ENCODE results near the gene CHRNG.
A peak's percentile ranks its signal among the peaks of the same experiment; 100 is the strongest.

CHRNG gene

DNA sequence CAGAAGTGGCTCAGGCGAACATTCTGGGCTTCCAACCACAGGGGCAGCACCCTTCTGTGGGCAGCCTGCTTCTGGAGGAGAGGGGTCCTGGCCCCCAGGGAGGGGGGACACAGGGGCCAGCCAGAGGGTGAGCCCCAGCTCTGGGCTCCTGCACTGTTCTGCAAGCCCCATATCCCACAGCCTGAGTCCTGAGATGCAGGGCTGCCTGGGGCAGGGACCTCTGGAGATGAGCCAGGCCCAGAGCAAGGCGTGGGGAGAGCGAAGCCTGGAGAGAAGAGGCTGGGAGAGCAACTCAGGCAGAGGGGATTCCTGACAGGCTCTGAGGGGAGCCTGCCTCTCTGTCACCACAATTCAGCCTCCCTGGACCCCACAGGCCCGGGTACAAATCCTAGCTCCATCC, 32.8 kb upstream of the CHRNG start:
- no peak for DNase-seq

DNA sequence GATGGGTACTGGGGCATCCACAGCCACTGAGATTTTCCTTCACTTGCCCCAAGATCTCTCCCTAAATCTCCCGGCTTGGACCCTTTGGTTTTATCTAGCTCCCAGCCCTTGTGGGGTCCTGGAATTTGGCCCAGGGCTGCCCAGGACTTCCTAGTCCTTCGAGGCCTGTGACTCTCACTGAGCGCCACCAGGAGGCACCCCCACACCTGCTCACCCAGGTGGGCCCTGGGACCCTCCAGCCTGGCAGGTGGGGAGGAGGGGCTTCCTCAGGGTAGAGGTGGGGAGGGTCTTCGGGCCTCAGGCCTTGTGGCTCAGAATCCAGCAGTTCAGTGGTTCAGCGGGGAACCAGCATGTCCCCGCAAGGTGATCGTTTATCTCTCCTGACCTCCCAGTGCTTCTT, 31.2 kb upstream of the CHRNG start:
- DNase-seq = no peak

DNA sequence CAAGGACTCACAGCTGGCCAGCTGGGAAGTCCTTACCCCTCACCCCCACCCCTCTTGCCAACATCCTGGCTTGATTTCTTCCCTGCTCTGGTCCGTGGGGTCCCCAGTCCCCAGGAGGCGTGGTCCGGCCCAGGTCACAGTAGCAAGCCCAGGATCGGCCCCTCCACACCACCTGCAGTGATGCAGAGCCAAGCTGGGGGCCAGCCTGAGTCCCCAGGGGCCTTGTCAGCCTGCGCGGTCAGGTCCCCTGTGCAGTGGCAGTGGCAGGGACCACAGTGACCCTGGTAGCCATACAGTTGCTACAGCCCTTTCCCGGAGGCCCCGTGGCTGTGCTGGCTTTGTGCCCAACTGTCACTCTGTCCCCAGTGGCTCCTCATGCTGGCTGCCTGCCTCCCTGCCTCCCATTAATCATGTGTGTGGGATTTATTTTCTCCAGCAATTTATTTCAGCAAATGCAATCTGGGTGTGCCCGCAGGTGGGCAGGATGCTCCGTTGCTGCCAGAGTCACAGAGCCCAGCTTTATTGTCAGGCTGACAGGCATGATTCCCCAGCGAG, 28.1 kb upstream of the CHRNG start:
- no peak for DNase-seq

DNA sequence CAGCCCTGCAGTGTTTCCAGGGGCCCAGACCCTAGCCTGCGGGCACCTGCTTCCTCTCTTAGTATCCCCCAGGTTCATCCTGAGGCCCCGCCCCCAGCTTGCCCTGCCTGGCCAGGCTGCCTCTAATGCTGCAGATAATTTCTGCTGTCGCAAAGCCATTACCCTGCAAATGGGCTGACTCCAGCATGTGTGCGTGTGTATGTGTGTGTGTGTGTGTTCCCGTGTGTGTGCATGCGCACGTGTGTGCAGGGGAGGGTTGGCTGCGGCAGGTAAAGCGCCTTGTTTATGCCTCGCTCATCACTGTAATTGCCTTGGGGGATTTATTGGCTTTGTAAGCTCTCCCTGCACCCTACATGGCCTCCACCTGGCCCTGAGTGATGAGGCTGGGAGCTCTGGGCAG, 26.9 kb upstream of the CHRNG start:
- DNase-seq = no peak

DNA sequence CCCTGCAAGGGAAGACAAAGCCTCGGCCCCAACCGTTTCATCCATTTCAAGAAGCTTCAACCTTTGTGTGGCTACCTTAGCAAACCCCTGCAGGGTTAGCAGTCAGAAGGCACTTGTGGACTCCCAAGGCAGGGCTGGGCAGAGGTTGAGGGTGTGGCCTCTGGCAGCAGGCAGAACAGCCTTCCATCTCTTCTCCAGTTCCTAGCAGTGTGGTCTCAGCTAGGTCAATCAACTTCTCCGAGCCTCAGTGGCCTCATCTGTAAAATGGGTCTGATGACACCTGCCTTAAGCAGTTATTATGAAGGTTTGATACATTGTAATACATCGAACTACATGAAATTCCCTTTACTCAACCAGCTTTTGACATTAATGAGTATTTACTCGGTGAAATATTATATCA, 26.1 kb upstream of the CHRNG start:
- no peak for DNase-seq

DNA sequence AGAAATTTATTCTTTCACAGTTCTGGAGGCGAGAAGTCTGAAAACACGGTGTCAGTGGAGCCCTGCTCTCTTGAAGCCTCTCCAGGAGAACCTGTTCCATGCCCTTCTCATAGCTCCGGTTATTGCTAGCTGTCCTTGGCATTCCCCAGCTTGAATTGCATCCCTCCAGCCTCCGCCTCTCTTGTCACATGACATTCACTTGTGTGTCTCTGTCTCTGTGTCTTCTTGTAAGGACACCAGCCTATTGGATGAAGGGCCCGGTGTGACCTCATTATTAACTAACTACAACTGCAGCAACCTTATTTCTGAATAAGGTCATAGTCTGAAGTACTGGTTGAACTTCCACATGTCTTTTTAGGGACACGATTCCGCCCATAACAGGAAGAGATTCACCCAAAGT, 23.9 kb upstream of the CHRNG start:
- DNase-seq = no peak

DNA sequence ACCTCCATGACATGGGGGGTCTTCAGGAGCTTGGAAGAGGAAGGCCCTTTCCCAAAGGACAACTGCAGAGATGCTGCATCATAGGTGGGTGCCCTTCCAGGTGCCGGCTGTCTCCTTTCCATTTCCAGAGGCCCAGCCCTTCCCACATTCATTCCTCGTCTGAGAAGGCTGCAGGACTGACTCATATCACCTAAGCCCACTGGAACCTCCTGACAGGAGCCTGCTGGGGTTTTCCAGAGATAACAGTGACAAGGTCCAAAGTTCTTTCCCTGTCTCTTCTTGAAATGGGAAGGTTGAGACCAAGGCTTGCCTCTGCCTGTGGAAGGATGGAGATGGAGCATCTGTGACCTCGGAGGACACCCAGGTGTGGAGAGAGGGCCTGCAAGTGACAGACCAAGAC, 22.9 kb upstream of the CHRNG start:
- no peak for DNase-seq

DNA sequence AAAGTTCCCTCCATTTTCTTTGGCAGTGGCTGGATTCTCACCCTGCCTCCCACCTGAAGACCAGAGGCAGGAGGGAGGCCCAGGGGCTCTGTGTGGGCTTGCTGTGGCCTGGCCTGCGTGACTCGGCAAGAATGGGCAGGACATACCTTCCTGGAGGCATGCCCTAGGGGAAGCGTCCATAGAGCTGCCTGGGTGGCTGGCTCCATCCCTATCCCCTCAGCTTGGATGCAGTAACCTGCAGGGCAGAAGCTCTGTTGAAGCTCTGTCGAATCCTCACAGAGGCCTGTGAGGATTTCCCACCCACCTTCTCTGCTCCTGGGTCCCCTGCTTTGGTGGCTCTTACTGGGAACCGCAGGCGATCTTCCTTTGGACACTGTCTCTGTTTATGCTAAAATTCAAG, 20.6 kb upstream of the CHRNG start:
- DNase-seq = no peak

DNA sequence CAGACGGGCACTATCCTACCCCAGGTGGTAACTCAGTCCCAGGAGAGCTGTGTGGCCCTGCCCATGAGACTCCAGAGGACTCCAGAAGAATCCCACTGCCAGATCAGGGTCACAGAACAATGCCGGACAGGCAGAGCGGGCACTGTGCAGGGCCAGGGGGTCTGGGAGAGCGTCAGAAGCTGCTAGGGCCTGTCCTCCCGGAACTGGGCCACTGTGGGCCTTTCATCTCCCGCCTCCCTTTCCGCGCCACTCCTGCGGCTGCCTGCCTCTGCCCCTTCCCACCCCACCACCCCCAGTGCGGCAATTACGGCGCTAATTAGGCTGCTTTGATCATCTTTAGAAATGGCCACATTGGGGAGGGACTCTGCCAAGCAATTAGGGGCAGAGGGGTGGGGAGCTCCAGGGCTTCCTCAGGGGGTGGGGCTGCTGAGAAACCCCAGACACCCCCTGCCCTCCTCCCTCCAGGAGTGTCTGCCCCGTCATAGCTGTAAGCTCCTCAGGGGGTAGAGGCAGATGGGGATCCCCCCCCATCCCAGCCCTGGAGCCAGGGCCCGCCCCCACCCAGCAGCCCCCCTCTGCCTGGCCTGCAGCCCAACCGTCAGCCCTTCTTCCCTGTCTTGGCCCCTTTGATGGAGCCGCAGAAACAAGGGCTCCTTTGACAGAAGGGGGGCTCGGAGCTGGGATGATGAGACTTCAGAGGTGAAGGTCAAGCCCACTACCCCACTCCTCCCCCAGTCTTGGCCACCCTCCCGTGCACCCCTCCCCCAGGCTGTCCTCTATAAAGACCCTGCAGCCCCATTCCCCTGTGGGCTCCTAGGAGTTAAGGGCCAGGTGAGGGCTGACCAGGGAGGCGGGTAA, 19.7 kb upstream of the CHRNG start, which contains the start of gene PRSS56:
Gene PRSS56, plus strand, starts transcription at position 808 of the 858 bp plus-strand sequence. CDS start 211 bp downstream, outside the sequence.
- DNase-seq = no peak

DNA sequence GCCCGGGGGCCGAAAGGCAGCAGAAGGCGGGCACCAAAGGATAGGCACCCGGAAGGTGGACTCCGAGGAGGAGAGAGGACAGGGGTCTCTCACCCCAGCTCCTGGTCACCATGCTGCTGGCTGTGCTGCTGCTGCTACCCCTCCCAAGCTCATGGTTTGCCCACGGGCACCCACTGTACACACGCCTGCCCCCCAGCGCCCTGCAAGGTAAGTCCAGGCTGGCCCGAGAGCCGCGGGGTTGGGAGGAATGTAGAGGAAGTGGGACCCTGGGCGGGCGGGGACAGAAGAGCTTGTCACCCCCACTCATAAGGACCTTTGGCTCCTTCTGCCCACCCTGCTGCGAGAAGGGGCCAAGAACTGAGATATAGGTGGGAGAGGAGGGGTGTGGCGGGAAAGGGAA, 19.0 kb upstream of the CHRNG start:
- DNase-seq = no peak

DNA sequence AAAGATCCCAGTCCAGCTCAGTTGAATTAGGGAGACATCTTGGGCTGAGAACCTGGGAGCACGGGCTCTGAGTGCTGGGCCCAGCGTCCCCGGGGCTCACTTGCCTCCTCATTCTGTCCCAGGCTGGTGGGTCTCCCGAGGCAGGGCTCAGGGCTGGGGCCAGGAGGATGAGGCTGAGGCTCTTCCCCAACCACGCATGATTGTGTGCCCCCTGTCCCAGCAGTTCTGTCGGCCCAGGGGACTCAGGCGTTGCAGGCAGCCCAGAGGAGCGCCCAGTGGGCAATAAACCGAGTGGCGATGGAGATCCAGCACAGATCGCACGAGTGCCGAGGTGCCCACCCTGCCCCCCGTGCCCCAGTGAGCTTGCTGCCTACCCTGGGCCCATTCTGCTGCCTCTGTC, 18.4 kb upstream of the CHRNG start:
- no peak for DNase-seq

DNA sequence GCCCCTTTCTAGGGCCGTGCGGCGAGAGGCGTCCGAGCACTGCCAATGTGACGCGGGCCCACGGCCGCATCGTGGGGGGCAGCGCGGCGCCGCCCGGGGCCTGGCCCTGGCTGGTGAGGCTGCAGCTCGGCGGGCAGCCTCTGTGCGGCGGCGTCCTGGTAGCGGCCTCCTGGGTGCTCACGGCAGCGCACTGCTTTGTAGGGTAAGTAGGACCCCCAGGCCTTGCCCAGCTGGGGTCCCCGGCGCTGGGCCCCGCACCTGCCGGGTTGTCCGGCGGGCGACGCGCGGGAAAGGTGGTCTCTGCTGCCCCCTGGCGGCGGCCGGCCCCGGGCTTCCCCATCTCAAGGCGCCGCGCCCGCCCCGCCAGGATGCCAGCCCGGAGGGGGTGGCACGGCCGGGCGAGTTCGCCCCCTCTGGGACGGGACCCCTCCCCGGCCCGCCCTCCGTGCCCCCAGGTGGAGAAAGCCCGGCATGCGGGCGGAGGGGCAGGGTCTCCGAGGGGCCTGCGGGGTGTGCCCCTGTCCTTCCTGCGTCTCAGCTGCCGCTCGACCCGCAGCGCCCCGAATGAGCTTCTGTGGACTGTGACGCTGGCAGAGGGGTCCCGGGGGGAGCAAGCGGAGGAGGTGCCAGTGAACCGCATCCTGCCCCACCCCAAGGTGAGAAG, 17.4 kb upstream of the CHRNG start:
- peak; percentile 76 for DNase-seq

DNA sequence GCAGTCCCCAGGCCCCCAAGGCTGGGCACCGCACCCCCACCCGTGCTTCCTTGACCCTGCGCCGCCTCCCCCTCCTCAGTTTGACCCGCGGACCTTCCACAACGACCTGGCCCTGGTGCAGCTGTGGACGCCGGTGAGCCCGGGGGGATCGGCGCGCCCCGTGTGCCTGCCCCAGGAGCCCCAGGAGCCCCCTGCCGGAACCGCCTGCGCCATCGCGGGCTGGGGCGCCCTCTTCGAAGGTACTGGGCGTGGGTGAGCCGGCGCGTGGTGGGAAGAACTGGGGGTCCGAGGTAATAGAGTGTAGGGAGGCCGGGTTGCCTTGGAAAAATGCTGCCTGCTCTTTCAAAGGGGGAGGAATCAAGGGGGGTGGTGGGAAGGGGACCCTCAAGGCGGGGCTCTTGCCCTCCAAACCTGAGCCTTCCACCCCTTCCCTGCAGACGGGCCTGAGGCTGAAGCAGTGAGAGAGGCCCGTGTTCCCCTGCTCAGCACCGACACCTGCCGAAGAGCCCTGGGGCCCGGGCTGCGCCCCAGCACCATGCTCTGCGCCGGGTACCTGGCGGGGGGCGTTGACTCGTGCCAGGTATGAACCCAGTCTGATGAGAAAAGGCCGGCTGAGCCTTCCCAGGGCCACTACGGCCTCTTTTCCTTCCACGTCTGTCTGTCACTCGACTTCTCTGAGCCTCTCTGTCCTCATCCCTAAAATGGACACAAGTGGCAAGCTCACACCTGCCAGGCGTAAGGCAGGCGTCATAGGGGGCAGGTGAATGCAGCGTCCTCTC, 16.7 kb upstream of the CHRNG start:
- no peak for DNase-seq

DNA sequence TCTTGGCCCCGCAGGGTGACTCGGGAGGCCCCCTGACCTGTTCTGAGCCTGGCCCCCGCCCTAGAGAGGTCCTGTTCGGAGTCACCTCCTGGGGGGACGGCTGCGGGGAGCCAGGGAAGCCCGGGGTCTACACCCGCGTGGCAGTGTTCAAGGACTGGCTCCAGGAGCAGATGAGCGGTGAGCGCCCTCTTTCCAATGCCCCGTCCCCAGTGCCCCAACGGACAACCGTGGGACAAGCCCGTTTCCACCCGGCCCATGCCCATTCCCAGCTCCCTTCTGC, 16.1 kb upstream of the CHRNG start:
- DNase-seq = no peak

DNA sequence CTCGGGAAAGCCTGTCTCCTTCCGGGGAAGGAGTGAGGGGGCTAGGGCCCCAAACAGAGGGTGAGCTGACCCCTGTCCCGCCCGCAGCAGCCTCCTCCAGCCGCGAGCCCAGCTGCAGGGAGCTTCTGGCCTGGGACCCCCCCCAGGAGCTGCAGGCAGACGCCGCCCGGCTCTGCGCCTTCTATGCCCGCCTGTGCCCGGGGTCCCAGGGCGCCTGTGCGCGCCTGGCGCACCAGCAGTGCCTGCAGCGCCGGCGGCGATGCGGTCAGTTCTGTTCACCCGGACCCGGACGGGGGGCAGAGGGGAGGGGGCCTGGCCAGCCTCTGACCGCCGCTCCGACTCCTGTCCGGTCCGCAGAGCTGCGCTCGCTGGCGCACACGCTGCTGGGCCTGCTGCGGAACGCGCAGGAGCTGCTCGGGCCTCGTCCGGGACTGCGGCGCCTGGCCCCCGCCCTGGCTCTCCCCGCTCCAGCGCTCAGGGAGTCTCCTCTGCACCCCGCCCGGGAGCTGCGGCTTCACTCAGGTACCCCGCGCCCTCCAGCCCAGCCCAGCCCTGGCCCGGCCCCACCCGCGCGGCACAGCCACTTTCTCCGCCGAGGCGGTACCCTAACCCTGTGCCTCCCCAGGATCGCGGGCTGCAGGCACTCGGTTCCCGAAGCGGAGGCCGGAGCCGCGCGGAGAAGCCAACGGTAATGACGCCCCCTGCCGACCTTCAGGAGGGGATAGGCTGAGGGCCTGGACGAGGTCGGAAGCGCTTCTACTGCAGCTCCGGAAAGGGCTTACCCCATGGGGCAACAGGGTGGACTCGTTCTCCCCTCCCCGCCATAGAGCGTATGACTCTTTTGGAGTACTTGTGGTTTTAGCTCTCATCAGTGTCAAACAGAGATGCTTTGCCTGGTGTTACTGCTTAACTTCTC, 15.6 kb upstream of the CHRNG start:
- DNase-seq = no peak

DNA sequence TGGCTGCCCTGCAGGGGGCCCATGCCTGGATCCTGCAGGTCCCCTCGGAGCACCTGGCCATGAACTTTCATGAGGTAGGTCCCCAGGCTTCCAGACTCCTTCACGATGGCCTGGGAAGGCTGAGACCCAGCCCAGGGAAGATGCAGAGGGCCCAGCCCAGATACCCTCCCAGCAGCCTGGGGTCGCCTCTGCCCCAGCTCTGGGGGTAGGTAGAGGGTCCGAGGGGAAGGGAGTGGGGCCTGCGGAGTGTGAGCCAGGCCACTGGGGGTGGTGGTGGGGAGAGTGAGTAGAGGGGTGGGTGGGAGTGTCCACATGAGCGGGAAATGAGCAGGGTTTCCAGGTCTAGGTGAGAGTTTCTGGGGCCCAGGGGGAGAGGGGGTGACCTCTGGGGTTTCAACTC, 14.7 kb upstream of the CHRNG start:
- DNase-seq = no peak

DNA sequence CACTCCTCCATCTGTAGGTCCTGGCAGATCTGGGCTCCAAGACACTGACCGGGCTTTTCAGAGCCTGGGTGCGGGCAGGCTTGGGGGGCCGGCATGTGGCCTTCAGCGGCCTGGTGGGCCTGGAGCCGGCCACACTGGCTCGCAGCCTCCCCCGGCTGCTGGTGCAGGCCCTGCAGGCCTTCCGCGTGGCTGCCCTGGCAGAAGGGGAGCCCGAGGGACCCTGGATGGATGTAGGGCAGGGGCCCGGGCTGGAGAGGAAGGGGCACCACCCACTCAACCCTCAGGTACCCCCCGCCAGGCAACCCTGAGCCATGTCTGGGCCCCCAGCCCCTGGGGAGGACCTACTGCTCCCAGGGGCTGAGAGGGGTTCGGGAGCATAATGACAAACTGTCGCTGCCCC, 14.3 kb upstream of the CHRNG start:
- DNase-seq = no peak

DNA sequence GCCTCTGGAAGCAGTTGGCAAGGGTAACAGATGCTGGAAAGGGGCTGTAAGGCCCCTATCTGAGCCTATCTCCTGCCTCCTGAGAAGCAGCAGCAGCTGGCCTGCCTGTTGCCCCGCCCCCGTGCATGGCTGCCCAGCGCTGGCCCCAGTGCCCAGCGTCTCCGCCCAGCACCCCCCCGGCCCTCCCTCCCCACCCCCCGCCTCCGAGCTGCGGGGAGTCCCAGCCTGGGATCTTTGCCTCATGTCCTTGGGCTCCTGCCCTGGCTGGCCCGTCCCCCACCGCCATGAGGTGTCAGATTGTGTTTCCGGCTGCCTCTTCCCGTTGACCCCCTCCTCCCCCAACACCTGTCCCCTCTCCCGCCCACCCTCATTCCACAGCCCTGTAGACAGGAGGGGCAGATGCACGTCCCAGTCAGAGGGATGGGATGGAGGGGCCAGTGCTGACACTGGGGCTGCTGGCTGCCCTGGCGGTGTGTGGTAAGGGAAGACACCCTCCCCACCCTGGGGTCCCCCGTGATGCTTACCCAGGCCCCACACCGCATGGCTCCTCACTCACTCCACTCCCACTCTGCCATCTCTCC, 13.6 kb upstream of the CHRNG start, which contains the start of gene CHRND:
Gene CHRND, plus strand, starts transcription at position 370 of the 581 bp plus-strand sequence. Its CDS starts 56 bp downstream, at position 426.
- DNase-seq = no peak

DNA sequence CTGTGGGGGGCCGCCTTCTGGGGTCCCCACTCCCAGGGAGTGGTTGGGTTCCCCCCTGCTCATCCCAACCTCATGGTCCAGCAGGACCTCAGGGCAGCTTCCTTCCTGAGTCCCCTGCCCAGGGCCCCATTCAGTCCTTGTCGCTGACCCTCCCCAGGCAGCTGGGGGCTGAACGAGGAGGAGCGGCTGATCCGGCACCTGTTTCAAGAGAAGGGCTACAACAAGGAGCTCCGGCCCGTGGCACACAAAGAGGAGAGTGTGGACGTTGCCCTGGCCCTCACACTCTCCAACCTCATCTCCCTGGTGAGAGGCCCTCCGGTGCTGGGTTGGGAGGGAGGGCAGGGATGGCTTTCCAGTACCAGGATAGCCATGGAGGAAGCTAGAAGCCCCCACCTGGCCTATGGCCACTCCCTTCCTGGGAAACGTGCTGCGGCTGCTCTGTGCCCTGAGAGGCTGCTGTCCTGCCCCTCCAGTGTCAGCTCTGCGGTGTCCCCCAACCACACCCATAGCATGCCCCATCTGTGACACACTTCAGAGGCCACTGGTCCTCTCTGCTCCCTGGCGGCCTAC, 13.0 kb upstream of the CHRNG start:
- no peak for DNase-seq

DNA sequence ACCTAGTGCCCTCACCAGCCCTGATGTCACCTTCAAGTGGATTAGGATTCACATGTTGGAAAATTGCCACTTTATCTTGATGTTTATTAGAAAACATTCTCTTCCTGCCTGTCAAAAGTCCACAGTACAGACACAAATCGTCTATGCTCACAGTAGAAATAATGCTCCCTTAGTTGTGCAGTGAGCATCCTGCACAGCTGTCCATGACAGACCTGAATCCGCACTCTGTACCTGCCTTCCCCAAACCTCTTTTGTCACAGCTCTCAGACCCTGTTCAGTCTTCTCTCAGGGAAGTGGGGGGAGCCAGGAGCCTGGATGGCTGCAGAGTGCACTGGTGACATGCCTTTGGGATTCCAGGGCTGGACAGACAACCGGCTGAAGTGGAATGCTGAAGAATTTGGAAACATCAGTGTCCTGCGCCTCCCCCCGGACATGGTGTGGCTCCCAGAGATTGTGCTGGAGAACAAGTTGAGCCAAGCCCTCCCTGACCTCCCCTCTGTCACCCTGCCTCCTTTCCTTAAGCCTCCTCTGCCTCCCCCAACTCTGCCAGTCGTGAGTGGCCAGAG, 11.5 kb upstream of the CHRNG start:
- no peak for DNase-seq

DNA sequence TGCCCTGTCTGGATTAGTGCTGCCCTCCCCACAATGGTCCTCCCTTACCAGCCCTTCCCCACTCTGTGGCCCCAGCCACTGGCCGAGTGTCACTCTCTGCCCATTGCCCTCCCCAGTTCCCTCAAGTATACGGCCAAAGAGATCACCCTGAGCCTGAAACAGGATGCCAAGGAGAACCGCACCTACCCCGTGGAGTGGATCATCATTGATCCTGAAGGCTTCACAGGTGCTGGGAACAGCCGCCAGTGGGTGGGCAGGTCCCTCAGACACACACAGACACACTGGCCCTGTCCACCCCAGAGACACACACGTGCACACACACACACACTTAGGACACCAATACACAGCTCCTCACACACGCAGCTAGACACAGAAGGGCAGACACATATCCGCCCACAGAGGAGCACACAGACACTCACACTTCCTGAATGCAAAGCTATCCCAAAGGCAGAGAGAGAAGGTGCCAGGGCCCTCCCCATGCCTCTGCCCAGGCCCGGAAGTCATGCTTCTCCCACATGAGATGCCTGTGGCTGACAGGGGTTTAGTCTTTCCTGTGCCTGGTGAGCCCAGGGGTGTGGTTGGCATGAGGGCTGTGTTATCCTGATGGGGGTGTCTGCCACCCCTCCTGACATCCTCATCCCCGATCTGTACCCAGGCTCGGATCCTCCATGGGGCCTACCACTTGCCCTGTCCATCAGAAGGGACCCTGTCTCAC, 10.6 kb upstream of the CHRNG start:
- DNase-seq = no peak
